Measurements from ENCODE around the gene UBE3D.

DNA sequence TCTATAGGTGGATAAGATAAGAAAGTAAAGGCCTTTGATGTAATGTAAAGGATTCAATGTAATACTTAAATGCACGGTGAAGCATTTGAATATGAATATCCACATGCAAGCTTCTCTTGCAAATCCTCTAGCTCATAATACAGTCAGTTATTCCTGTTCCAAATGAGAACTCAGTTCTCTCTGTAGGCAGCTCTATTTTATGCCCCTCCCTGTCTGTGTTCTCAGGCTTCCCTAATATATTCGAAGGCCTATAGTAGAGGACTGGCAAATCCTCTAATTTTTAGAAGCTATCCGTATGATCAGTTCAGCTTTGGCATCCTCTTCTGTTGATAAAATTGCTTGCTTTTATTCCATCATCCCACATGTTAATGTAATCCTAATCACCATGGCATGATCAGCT, 200.2 kb downstream of the UBE3D start:
- TF ChIP-seq, protein P1, sequence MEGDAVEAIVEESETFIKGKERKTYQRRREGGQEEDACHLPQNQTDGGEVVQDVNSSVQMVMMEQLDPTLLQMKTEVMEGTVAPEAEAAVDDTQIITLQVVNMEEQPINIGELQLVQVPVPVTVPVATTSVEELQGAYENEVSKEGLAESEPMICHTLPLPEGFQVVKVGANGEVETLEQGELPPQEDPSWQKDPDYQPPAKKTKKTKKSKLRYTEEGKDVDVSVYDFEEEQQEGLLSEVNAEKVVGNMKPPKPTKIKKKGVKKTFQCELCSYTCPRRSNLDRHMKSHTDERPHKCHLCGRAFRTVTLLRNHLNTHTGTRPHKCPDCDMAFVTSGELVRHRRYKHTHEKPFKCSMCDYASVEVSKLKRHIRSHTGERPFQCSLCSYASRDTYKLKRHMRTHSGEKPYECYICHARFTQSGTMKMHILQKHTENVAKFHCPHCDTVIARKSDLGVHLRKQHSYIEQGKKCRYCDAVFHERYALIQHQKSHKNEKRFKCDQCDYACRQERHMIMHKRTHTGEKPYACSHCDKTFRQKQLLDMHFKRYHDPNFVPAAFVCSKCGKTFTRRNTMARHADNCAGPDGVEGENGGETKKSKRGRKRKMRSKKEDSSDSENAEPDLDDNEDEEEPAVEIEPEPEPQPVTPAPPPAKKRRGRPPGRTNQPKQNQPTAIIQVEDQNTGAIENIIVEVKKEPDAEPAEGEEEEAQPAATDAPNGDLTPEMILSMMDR (conservative IDR thresholded peaks at IDR 0.05; ENCODE audit: low read depth, low read length): no peak
- TF ChIP-seq EZH2 (IDR thresholded peaks at IDR 0.05; ENCODE audit: borderline replicate concordance, low read depth, low read length, poor library complexity, severe bottlenecking): no peak
